HepG2 (cell line): ENCODE measurements around the gene CCDC93. TPM values are rescaled to one million over a fixed set of nuclear protein-coding genes. Genes with fewer than 3 reads are reported as not detected.

Source experiments
- ATAC-seq: fragments of 200-7000 bp; cut with Tn5 transposase; 3 replicates; pipeline ENCODE4 v1.9.1; 2020; ENCODE audit warnings: mild to moderate bottlenecking, moderate library complexity
- BruUV-seq: library from RNA; stranded (reverse); fragments of 400-500 nt; replicated peaks from 2 replicates; lab custom pipeline; 2021; lab: Mats Ljungman, UMichigan
- CTCF ChIA-PET: fragments of 300-600 bp; formaldehyde crosslinking; extraction: SDS; loops from one replicate; lab custom pipeline; 2021; ENCODE audit warnings: low total read pairs, inconsistent platforms, low intra/inter-chr PET ratio; lab: Yijun Ruan, JAX
- POLR2A ChIA-PET: fragments of 350-600 bp; sonication (Branson Sonifier 250); formaldehyde crosslinking; loops from one replicate; lab custom pipeline; 2020; ENCODE audit warnings: antibody characterized with exemption, inconsistent platforms; lab: Yijun Ruan, JAX
- DNase-seq: peaks from one replicate; pipeline ENCODE4 v3.0.0-alpha.2; 2015; ENCODE audit warnings: low spot score
- FAIRE-seq: peaks from 3 replicates; lab custom pipeline; 2011; peaks lifted over from hg19 to GRCh38; lab: Jason Lieb, UNC
- H2AFZ ChIP-seq: one replicate; pipeline ENCODE4 v1.6.1; 2011; ENCODE audit warnings: low read length, inconsistent platforms
- H3K27ac ChIP-seq: fragments of 300-600 bp; 3 replicates; pipeline ENCODE4 v1.8.0; 2011; ENCODE audit warnings: mixed run types, mild to moderate bottlenecking, mixed read lengths, low read length, inconsistent platforms; ENCODE audit not compliant: insufficient read depth; ENCODE audit errors: extremely low read length
- H3K27me3 ChIP-seq, 2 experiments: fragments of 200-600 bp in 1 of 2; 2 replicates in 1 of 2; 3 replicates in 1 of 2; pipeline versions ENCODE4 v1.6.0 to v1.8.0; 2011; ENCODE audit warnings: low read length in 2 of 2, mild to moderate bottlenecking in 2 of 2, moderate library complexity in 2 of 2, inconsistent platforms in 1 of 2; ENCODE audit not compliant: insufficient read depth in 2 of 2, control insufficient read depth in 1 of 2
- H3K36me3 ChIP-seq, 2 experiments: fragments of 200-600 bp in 1 of 2; replicated peaks in 1 of 2; 2 replicates in 1 of 2; 3 replicates in 1 of 2; pipeline versions ENCODE4 v1.5.1 to v1.8.0; 2011; ENCODE audit warnings: low read length in 2 of 2, inconsistent platforms in 1 of 2; ENCODE audit not compliant: insufficient read depth in 2 of 2, control insufficient read depth in 1 of 2
- H3K4me1 ChIP-seq: 2 replicates; pipeline ENCODE4 v1.5.1; 2012; ENCODE audit warnings: low read length, inconsistent platforms; ENCODE audit not compliant: insufficient read depth
- H3K4me2 ChIP-seq: 2 replicates; pipeline ENCODE4 v1.6.0; 2011; ENCODE audit warnings: low read depth, low read length, inconsistent platforms
- H3K4me3 ChIP-seq, 3 experiments: fragments of 200-600 bp in 1 of 3; sonication (generic), shearing (Covaris generic) in 1 of 3; replicated peaks in 1 of 3; 2 replicates each; pipeline ENCODE4 v1.5.1; 2011 to 2016; ENCODE audit warnings: low read length in 3 of 3, inconsistent platforms in 2 of 3, low read depth in 2 of 3, mild to moderate bottlenecking in 2 of 3, control low read depth in 1 of 3, mixed read lengths in 1 of 3; ENCODE audit not compliant: insufficient read depth in 1 of 3
- H3K79me2 ChIP-seq: one replicate; pipeline ENCODE4 v1.6.1; 2011; ENCODE audit warnings: low read length, inconsistent platforms; ENCODE audit not compliant: insufficient read depth
- H3K9ac ChIP-seq: 2 replicates; pipeline ENCODE4 v1.6.0; 2011; ENCODE audit warnings: mild to moderate bottlenecking, low read depth, low read length, inconsistent platforms; ENCODE audit not compliant: insufficient read depth
- H3K9me3 ChIP-seq: 2 replicates; pipeline ENCODE4 v1.5.1; 2012; ENCODE audit warnings: mild to moderate bottlenecking, low read length
- H4K20me1 ChIP-seq: 2 replicates; pipeline ENCODE4 v1.6.0; 2011; ENCODE audit warnings: inconsistent platforms, mild to moderate bottlenecking, low read length, moderate library complexity; ENCODE audit not compliant: insufficient read depth
- CEBPZ ChIP-seq: IDR thresholded peaks from 2 replicates; pipeline ENCODE4 v1.6.1; 2012; ENCODE audit warnings: low read length, improper control_type of control experiment
- DDIT3 ChIP-seq: sonication (generic); formaldehyde crosslinking; IDR thresholded peaks from 2 replicates; pipeline ENCODE4 v1.4.0; 2020; ENCODE audit warnings: mild to moderate bottlenecking, missing genetic modification reagents
- GTF2F1 ChIP-seq: fragments of 150-350 bp; IDR thresholded peaks from 2 replicates; pipeline ENCODE4 v1.6.1; 2014; ENCODE audit warnings: low read length
- HMGXB4 ChIP-seq, 2 experiments: sonication (generic) in 1 of 2; formaldehyde crosslinking in 1 of 2; IDR thresholded peaks; 2 replicates each; pipeline versions ENCODE4 v1.4.0 to v1.6.1; 2018 to 2020; ENCODE audit warnings: missing genetic modification reagents in 2 of 2, borderline replicate concordance in 1 of 2, low read depth in 1 of 2, mild to moderate bottlenecking in 1 of 2, missing biosample characterization in 1 of 2
- HNF4A ChIP-seq: sonication (generic); formaldehyde crosslinking; IDR thresholded peaks from 2 replicates; pipeline ENCODE4 v1.4.0; 2020; ENCODE audit warnings: missing genetic modification reagents
- MATR3 ChIP-seq: sonication (generic); formaldehyde crosslinking; IDR thresholded peaks from 2 replicates; pipeline ENCODE4 v1.4.0; 2020; ENCODE audit warnings: missing genetic modification reagents
- NFE2 ChIP-seq: sonication (generic); formaldehyde crosslinking; IDR thresholded peaks from 2 replicates; pipeline ENCODE4 v1.4.0; 2020; ENCODE audit warnings: missing genetic modification reagents
- POGZ ChIP-seq: sonication (generic); formaldehyde crosslinking; IDR thresholded peaks from 2 replicates; pipeline ENCODE4 v1.4.0; 2020; ENCODE audit warnings: mild to moderate bottlenecking, missing genetic modification reagents
- RBFOX2 ChIP-seq: fragments of 200-400 bp; formaldehyde crosslinking; IDR thresholded peaks from 2 replicates; pipeline ENCODE4 v1.6.1; 2017; ENCODE audit warnings: low read depth, mild to moderate bottlenecking, low read length
- SMAD9 ChIP-seq: sonication (generic); formaldehyde crosslinking; IDR thresholded peaks from 2 replicates; pipeline ENCODE4 v1.5.1; 2020; ENCODE audit warnings: mild to moderate bottlenecking, missing genetic modification reagents
- SOX5 ChIP-seq: IDR thresholded peaks from 2 replicates; pipeline ENCODE4 v1.6.1; 2016; ENCODE audit warnings: borderline replicate concordance
- TCF7 ChIP-seq: sonication (generic); IDR thresholded peaks from 2 replicates; pipeline ENCODE4 v1.6.1; 2016; ENCODE audit warnings: antibody characterized with exemption, low read depth
- ZFYVE20 ChIP-seq: sonication (generic); formaldehyde crosslinking; IDR thresholded peaks from 2 replicates; pipeline ENCODE4 v1.8.0; 2023; ENCODE audit warnings: low read depth, mild to moderate bottlenecking, moderate library complexity, missing genetic modification reagents, borderline replicate concordance
- ZNF276 ChIP-seq: sonication (generic); formaldehyde crosslinking; IDR thresholded peaks from 2 replicates; pipeline ENCODE4 v1.4.0; 2020; ENCODE audit warnings: mild to moderate bottlenecking, low read depth, missing genetic modification reagents
- ZNF512 ChIP-seq: sonication (generic); formaldehyde crosslinking; IDR thresholded peaks from 2 replicates; pipeline ENCODE4 v1.4.0; 2020; ENCODE audit warnings: mild to moderate bottlenecking, missing genetic modification reagents
- ZNF580 ChIP-seq: IDR thresholded peaks from 2 replicates; pipeline ENCODE4 v1.6.1; 2016; ENCODE audit warnings: low read depth, borderline replicate concordance
- ZSCAN30 ChIP-seq: sonication (generic); formaldehyde crosslinking; IDR thresholded peaks from 2 replicates; pipeline ENCODE4 v1.5.0; 2020; ENCODE audit warnings: mild to moderate bottlenecking, missing genetic modification reagents
- WGBS: methylation state at CpG from one replicate; pipeline ENCODE4 v1.1.6; 2017; ENCODE audit warnings: low lambda C conversion rate; 5-methylcytosine and 5-hydroxymethylcytosine counted together
- in situ Hi-C: cut with HindIII; loops from 2 replicates; pipeline ENCODE4 v1.10.0; 2017; ENCODE audit warnings: low pct_unique_long_range_greater_than_20kb; ENCODE audit not compliant: extremely low pct_ligation_motif_present
- intact Hi-C: fragments of 100-400 bp; cut with micrococcal nuclease; formaldehyde crosslinking; loops from one replicate; pipeline ENCODE4 v1.10.0; 2022; ENCODE audit not compliant: unreplicated experiment
- polyA plus RNA-seq, 8 experiments: library from polyadenylated mRNA; depleted of rRNA in 3 of 8; stranded (reverse) in 7 of 8; unstranded in 1 of 8; fragments of >200 nt; fragmentation: Illumina TruSeq in 4 of 8; extraction: Trizol in 4 of 8; gene quantifications; 2 replicates each; pipeline versions ENCODE4 v1.2.1 to v1.2.3, GENCODE V29; 2011 to 2016; ENCODE audit warnings: low read depth in 4 of 8, missing spikeins in 1 of 8, mixed read lengths in 1 of 8; ENCODE audit not compliant: insufficient read depth in 1 of 8
- total RNA-seq, 5 experiments: library from RNA; depleted of rRNA; stranded (reverse); fragments of >200 nt; fragmentation: Illumina TruSeq; extraction: Trizol; gene quantifications; 2 replicates each; pipeline ENCODE4 v1.2.3, GENCODE V29; 2016; ENCODE audit warnings: low read depth in 1 of 5

Gene CCDC93
- total and polyA plus RNA-seq, 2 of the 13 experiments (the other 11 are each of a cell fraction or from before 2014, with no cell fraction given): 37.2 to 53.2 TPM

GRCh38 chr2:117976581-117976980 is 37.3 kb downstream of the CCDC93 start:
- 96% methylated on average over 3 of the region's 3 CpGs for WGBS
- no peaks in the 10 kb centered on the region for H3K79me2 ChIP-seq
- H3K27ac ChIP-seq: no peak overlapping the region
- in situ Hi-C loops (no loop called here), intact Hi-C loops (no loop called here)
- no peak overlapping the region for H2AFZ ChIP-seq
- no TSS peak for BruUV-seq
- H3K27me3 ChIP-seq: no peaks in the 10 kb centered on the region
- H3K9ac ChIP-seq: no peak overlapping the region
- no peak for DNase-seq
- ChIA-PET POLR2A (no interaction called here), CTCF (no interaction called here)
- no peak for ATAC-seq
- no peak overlapping the region for H3K4me2 ChIP-seq
- H3K4me3 ChIP-seq: no peak overlapping the region
- H3K9me3 ChIP-seq: no peaks in the 10 kb centered on the region
- no peak for FAIRE-seq
- H4K20me1 ChIP-seq: no peaks in the 10 kb centered on the region
- peaks cover 35 to 85% of the 10 kb centered on the region in 2 experiments for H3K36me3 ChIP-seq
- no peaks in the 10 kb centered on the region for H3K4me1 ChIP-seq
- TF ChIP-seq SMAD9 (CRISPR knock-in tag) (no peak), ZNF580 (CRISPR knock-in tag) (no peak), CEBPZ (no peak), ZNF512 (CRISPR knock-in tag) (no peak), MATR3 (no peak), SOX5 (CRISPR knock-in tag) (no peak), GTF2F1 (no peak), NFE2 (no peak), POGZ (CRISPR knock-in tag) (no peak), ZNF276 (CRISPR knock-in tag) (no peak), HMGXB4 (CRISPR knock-in tag; IDR thresholded peaks at IDR 0.05; ENCODE audit: borderline replicate concordance in 1 of 2, low read depth in 1 of 2) (no peak), ZFYVE20 (CRISPR knock-in tag) (no peak), HNF4A (CRISPR knock-in tag) (no peak), TCF7 (no peak), RBFOX2 (no peak), ZSCAN30 (no peak), DDIT3 (no peak)
